Kidney (tissue), 14 donors: ENCODE results near the gene CPM. TPM values are rescaled to one million over a fixed set of nuclear protein-coding genes. Genes with fewer than 3 reads are reported as not detected.

ENCODE experiments used
- DNase-seq, 5 donors: peaks; one replicate each; pipeline ENCODE4 v3.0.0-alpha.2; 2013 to 2020
- FAIRE-seq: peaks from 2 replicates; lab custom pipeline; 2012; peaks lifted over from hg19 to GRCh38; lab: Jason Lieb, UNC
- H3K27ac ChIP-seq, 2 donors: one replicate each; pipeline ENCODE4 v1.7.0; 2013; ENCODE audit warnings: low read depth in 2 of 2, low read length in 2 of 2, inconsistent platforms in 1 of 2
- H3K27me3 ChIP-seq: one replicate; pipeline ENCODE4 v1.7.1; 2013; ENCODE audit warnings: low read length, inconsistent platforms; ENCODE audit not compliant: control insufficient read depth, insufficient read depth
- H3K36me3 ChIP-seq, 3 donors: one replicate each; pipeline versions ENCODE4 v1.7.0 to v1.7.1; 2013; ENCODE audit warnings: low read length in 3 of 3, control low read depth in 1 of 3, inconsistent platforms in 1 of 3; ENCODE audit not compliant: insufficient read depth in 3 of 3, control insufficient read depth in 2 of 3
- H3K4me1 ChIP-seq, 3 donors: one replicate each; pipeline versions ENCODE4 v1.7.0 to v1.7.1; 2013; ENCODE audit warnings: low read length in 3 of 3, inconsistent platforms in 1 of 3, low read depth in 1 of 3; ENCODE audit not compliant: control insufficient read depth in 2 of 3, insufficient read depth in 2 of 3
- H3K4me3 ChIP-seq, 3 donors: one replicate each; pipeline versions ENCODE4 v1.7.0 to v1.8.1; 2013; ENCODE audit warnings: low read length in 3 of 3, control low read depth in 1 of 3, inconsistent platforms in 1 of 3
- H3K9ac ChIP-seq, 3 donors: one replicate each; pipeline versions ENCODE4 v1.7.0 to v1.7.1; 2013; ENCODE audit warnings: low read length in 3 of 3, control low read depth in 1 of 3, inconsistent platforms in 1 of 3
- H3K9me3 ChIP-seq, 3 donors: one replicate each; pipeline versions ENCODE4 v1.7.0 to v1.7.1; 2013; ENCODE audit warnings: low read length in 3 of 3, control low read depth in 1 of 3, inconsistent platforms in 1 of 3; ENCODE audit not compliant: control insufficient read depth in 2 of 3, insufficient read depth in 1 of 3
- CTCF ChIP-seq: IDR thresholded peaks from 3 replicates; pipeline ENCODE4 v1.5.1; 2012; ENCODE audit warnings: mild to moderate bottlenecking, moderate library complexity, borderline replicate concordance; ENCODE audit not compliant: insufficient read depth; ENCODE audit errors: extremely low read depth
- intact Hi-C: fragments of 100-400 bp; cut with DNase I; formaldehyde crosslinking; loops from one replicate; pipeline ENCODE4 v1.11.1; 2022
- polyA plus RNA-seq: library from polyadenylated mRNA; stranded (reverse); fragments of 350-450 nt; fragmentation: Illumina TruSeq; extraction: RNeasy Lipid Tissue Mini Kit (QIAGEN cat#74804); gene quantifications from one replicate; pipeline ENCODE4 v1.2.3, GENCODE V29; 2014; ENCODE audit warnings: low read depth, low replicate concordance; ENCODE audit not compliant: insufficient read depth
- total RNA-seq: library from RNA; stranded (reverse); fragmentation: NEBNext Ultra II Directional; extraction: Animal tissue kit (Norgen Biotek cat#: 25700); gene quantifications from one replicate; pipeline ENCODE4 v1.2.1, GENCODE V29; 2021
- donor health status: control.
- donor health status: control.
- donor health status: control.
- donor health status: control.
- donor health status: control.
- donor health status: DM: yes; HTN: yes; CAD: no.
- donor health status: Normal renal cell carcinoma (clear cell type).

The CPM gene
- total and polyA plus RNA-seq, 2 donors from 2014 or later, result 35.7 to 144 TPM

GRCh38 chr12:68950511-68950910 is 17.5 kb upstream of the CPM start:
- DNase-seq, result no peak
- Histone ChIP-seq H3K36me3 (no peaks in the 10 kb centered on the region), H3K9me3 (no peaks in the 10 kb centered on the region), H3K4me1 (peaks cover 0 to 5% (median 0%) of the 10 kb centered on the region in 3 donors), H3K27me3 (no peaks in the 10 kb centered on the region), H3K27ac (no peak overlapping the region), H3K4me3 (no peak overlapping the region), H3K9ac (no peak overlapping the region)
- TF ChIP-seq CTCF, result no peak
- intact Hi-C loops, result no loop called here
- FAIRE-seq, result no peak

DNA sequence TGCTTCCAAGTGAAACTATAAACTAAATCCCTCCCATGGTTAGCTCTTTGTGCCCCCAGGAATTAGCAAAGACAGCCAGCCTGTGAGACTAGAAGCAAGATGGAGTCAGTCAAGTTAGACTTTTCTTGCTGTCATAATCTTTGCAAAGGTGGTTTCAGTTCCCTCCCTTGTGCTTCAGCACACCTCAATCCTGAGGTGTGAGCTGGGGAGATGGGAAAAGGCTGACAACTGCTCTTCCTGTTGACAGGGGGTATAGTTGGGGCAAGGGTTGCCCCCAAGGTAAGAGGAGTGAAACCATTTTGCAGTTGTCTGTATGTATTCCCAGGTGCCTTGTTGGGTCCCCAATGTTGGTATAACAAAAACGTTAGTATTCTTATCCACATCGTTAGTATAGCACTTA is 12.3 kb upstream of the CPM start:
- no peaks in the 10 kb centered on the region for H3K36me3 ChIP-seq
- DNase-seq (no peak), FAIRE-seq (no peak)
- TF ChIP-seq CTCF, result no peak
- H3K27me3 ChIP-seq, result no peaks in the 10 kb centered on the region
- H3K4me3 ChIP-seq, result no peak overlapping the region
- intact Hi-C loops, result no loop called here
- H3K9me3 ChIP-seq, result no peaks in the 10 kb centered on the region
- no peak overlapping the region for H3K9ac ChIP-seq
- H3K4me1 ChIP-seq, result no peaks in the 10 kb centered on the region
- H3K27ac ChIP-seq, result no peak overlapping the region

DNA sequence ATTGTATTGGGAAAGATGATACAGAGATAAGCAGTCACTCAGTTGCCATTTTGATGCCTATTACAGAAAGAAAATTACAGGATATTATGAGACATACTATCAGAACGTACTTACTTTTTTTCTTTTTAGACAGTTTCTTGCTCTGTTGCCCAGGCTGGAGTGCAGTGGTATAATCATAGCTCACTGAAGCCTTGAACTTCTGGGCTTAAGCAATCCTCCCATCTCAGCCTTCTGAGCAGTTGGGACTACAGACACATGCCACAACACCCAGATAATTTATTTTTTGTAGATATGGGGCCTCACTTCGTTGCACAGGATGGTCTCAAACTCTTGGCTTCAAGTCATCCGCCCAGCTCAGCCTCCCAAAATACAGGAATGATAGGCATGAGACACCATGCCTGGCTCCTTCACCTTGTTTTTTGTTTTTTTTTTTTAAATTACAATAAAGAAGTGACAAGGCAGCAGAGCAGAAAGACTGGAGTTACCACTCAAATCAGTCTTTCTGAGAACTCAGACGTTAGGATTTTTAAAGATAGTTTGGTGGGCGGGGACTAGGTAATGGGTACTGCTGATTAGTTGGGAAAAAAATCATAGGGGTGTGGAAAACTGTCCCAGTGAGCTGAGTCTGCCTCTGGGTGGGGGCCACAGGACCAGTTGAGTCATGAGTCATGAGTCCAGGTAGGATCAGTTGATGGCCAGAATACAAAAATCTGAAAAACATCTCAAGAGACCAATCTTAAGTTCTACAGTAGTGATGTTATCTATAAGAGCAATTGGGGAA is 11.5 kb upstream of the CPM start:
- no peak for FAIRE-seq
- intact Hi-C loops, result no loop called here
- H3K9me3 ChIP-seq, result no peaks in the 10 kb centered on the region
- no peaks in the 10 kb centered on the region for H3K4me1 ChIP-seq
- H3K4me3 ChIP-seq, result no peak overlapping the region
- H3K9ac ChIP-seq, result no peak overlapping the region
- H3K27me3 ChIP-seq, result no peaks in the 10 kb centered on the region
- H3K36me3 ChIP-seq, result no peaks in the 10 kb centered on the region
- no peak overlapping the region for H3K27ac ChIP-seq
- no peak for TF ChIP-seq CTCF
- DNase-seq, result no peak

DNA sequence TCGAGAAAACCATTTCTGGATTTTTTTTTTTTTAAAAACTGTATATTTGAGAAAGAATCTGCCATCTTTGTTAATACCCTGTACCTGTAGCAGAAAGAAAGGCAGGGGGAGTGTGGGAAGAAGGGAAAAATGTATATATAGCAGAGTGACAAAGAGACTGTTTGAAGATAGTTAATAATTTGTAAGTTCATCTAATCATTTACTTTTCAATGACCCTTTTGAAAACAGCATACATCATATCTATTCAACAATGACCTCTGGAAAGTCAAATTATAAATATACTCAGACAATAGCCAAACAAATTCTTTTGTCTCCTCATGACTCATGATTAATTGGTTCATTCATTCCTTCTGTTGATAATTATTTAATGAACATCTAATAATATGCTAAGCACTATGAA is 10.9 kb upstream of the CPM start:
- no peaks in the 10 kb centered on the region for H3K36me3 ChIP-seq

More for the DNA sequence above, 10.9 kb upstream of the CPM start:
- no peaks in the 10 kb centered on the region for H3K9me3 ChIP-seq
- no peak for FAIRE-seq
- no peak for TF ChIP-seq CTCF
- no peak overlapping the region for H3K9ac ChIP-seq
- no peaks in the 10 kb centered on the region for H3K4me1 ChIP-seq
- no peak overlapping the region for H3K27ac ChIP-seq
- peak in 1 of 5 donors; percentile 31 for DNase-seq
- no peaks in the 10 kb centered on the region for H3K27me3 ChIP-seq
- intact Hi-C loops, result no loop called here
- no peak overlapping the region for H3K4me3 ChIP-seq
